RWPE1 (cell line): ENCODE measurements around the gene USH1C.

ENCODE experiments used
- CTCF ChIA-PET: fragments of 350-600 bp; sonication (Branson Sonifier 250); formaldehyde crosslinking; extraction: SDS; loops from one replicate; lab custom pipeline; 2021; lab: Yijun Ruan, JAX
- POLR2A ChIA-PET: fragments of 400-600 bp; formaldehyde crosslinking; extraction: SDS; loops from one replicate; lab custom pipeline; 2020; ENCODE audit warnings: antibody characterized with exemption; ENCODE audit not compliant: low non-redundant PET; lab: Yijun Ruan, JAX
- DNase-seq: peaks from one replicate; pipeline ENCODE4 v3.0.0; 2012; ENCODE audit warnings: low spot score
- H3K27ac ChIP-seq: fragments of 450-650 bp; 2 replicates; pipeline ENCODE4 v1.5.1; 2017
- CTCF ChIP-seq: fragments of 450-650 bp; conservative IDR thresholded peaks from 2 replicates; pipeline ENCODE4 v1.5.1; 2017; ENCODE audit warnings: low read depth, mild to moderate bottlenecking

Gene USH1C

DNA sequence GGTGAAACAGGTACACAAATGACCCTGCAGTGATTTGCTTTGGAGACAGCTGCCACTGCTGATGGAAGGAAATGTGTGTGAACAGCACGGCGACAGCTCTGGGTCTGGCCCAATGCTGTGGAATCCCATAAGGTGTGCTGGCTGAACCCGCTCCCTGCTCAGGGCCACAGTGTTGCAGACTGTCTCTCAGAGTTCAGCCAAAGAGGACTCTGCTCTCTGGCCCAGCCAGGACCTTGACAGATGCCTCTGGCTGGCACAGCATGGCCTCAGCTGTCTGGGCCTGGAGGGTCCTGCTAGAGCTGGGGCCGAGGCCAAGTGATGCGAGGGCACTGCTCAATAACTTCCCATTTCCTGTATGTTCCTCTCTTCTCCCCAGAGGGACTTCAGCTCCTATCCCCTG is 62.3 kb downstream of the USH1C start:
- no peak for DNase-seq
- ChIA-PET CTCF (no interaction called here), POLR2A (no interaction called here)
- H3K27ac ChIP-seq = no peak overlapping the region
- no peak for TF ChIP-seq CTCF

GRCh38 chr11:17479284-17480214 is 64.7 kb downstream of the USH1C start:
- peak; percentile 36 for DNase-seq

GRCh38 chr11:17478070-17478469 is 66.1 kb downstream of the USH1C start:
- CTCF ChIA-PET = interaction anchor here (0.6 kb wide), 1 partner anchor 248 kb away, joined by 5 read pairs; no protein-coding TSS in a partner anchor
- TF ChIP-seq CTCF = no peak
- H3K27ac ChIP-seq = no peak overlapping the region
- no peak for DNase-seq
- POLR2A ChIA-PET = no interaction called here

More at GRCh38 chr11:17479284-17480214, 64.7 kb downstream of the USH1C start:
- H3K27ac ChIP-seq = no peak overlapping the region
- CTCF ChIA-PET = no interaction called here
- TF ChIP-seq CTCF = no peak
- POLR2A ChIA-PET = no interaction called here

GRCh38 chr11:17477361-17477760 is 66.9 kb downstream of the USH1C start:
- ChIA-PET CTCF (no interaction called here), POLR2A (no interaction called here)
- no peak for DNase-seq
- no peak overlapping the region for H3K27ac ChIP-seq
- TF ChIP-seq CTCF = no peak

- no peak overlapping the region for H3K27ac ChIP-seq
- ChIA-PET CTCF (no interaction called here), POLR2A (no interaction called here)
- no peak for TF ChIP-seq CTCF
- no peak for DNase-seq
Measured at GRCh38 chr11:17477084-17477333, 67.2 kb downstream of the USH1C start.

- no peak for TF ChIP-seq CTCF
- ChIA-PET CTCF (no interaction called here), POLR2A (no interaction called here)
- no peak for DNase-seq
- H3K27ac ChIP-seq = no peak within 1 kb of the TSS
Measured at GRCh38 chr11:17476317-17477083, 67.7 kb downstream of the USH1C start, which contains the start of gene ABCC8. Gene ABCC8 (minus strand): TSS chr11:17476845. CDS start chr11:17476776, 69 bp downstream.
